Smooth muscle cell (in vitro differentiated cells): ENCODE measurements around the gene ACSF3. TPM values are rescaled to one million over a fixed set of nuclear protein-coding genes. Genes with fewer than 3 reads are reported as not detected.
"Not testable (repeated sequence)": the region's sequence is repeated elsewhere in the genome, so short reads cannot be mapped to it uniquely, and the experiment has no call there.

Experiments used
- DNase-seq: peaks from one replicate; lab custom pipeline; 2025; ENCODE audit not compliant: unreplicated experiment; lab: John Stamatoyannopoulos, UW
- H2AFZ ChIP-seq: fragments of 200-600 bp; sonication (generic); 2 replicates; pipeline ENCODE4 v1.6.0; 2016; ENCODE audit warnings: antibody characterized with exemption, low read depth, mild to moderate bottlenecking
- H3F3A ChIP-seq: fragments of 200-600 bp; sonication (generic); 2 replicates; pipeline ENCODE4 v1.6.0; 2017; ENCODE audit warnings: antibody characterized with exemption, low read depth
- H3K27ac ChIP-seq: fragments of 200-600 bp; sonication (generic); 2 replicates; pipeline ENCODE4 v1.5.1; 2016; ENCODE audit warnings: low read depth, mild to moderate bottlenecking
- H3K27me3 ChIP-seq: fragments of 200-600 bp; sonication (generic); 2 replicates; pipeline ENCODE4 v1.6.1; 2016; ENCODE audit warnings: low read depth, mild to moderate bottlenecking
- H3K36me3 ChIP-seq: fragments of 200-600 bp; sonication (generic); 2 replicates; pipeline ENCODE4 v1.5.1; 2016; ENCODE audit warnings: low read depth
- H3K4me1 ChIP-seq: fragments of 200-600 bp; sonication (generic); 2 replicates; pipeline ENCODE4 v1.5.1; 2016; ENCODE audit warnings: low read depth
- H3K4me2 ChIP-seq: fragments of 200-600 bp; sonication (generic); 2 replicates; pipeline ENCODE4 v1.6.0; 2016; ENCODE audit warnings: mild to moderate bottlenecking
- H3K4me3 ChIP-seq: fragments of 200-600 bp; sonication (generic); 2 replicates; pipeline ENCODE4 v1.5.1; 2016; ENCODE audit warnings: mild to moderate bottlenecking
- H3K79me2 ChIP-seq: fragments of 200-600 bp; sonication (generic); 2 replicates; pipeline ENCODE4 v1.6.0; 2016; ENCODE audit warnings: low read depth, mild to moderate bottlenecking
- H3K9ac ChIP-seq: fragments of 200-600 bp; sonication (generic); 2 replicates; pipeline ENCODE4 v1.6.0; 2016; ENCODE audit warnings: low read depth
- H3K9me3 ChIP-seq: fragments of 200-600 bp; sonication (generic); replicated peaks from 2 replicates; pipeline ENCODE4 v1.5.1; 2016; ENCODE audit warnings: low read depth
- H4K20me1 ChIP-seq: fragments of 200-600 bp; sonication (generic); 2 replicates; pipeline ENCODE4 v1.6.0; 2016; ENCODE audit warnings: low read depth
- CTCF ChIP-seq: fragments of 200-600 bp; sonication (generic); IDR thresholded peaks from 2 replicates; pipeline ENCODE4 v1.5.1; 2017; ENCODE audit warnings: borderline replicate concordance, mild to moderate bottlenecking, antibody characterized with exemption; ENCODE audit not compliant: insufficient read depth, poor library complexity, severe bottlenecking
- WGBS: methylation state at CpG from one replicate; pipeline ENCODE4 v1.1.7; 2016; ENCODE audit warnings: low lambda C conversion rate; 5-methylcytosine and 5-hydroxymethylcytosine counted together
- polyA plus RNA-seq: library from polyadenylated mRNA; unstranded; fragments of >200 nt; fragmentation: Nextera tagmentation; extraction: Ambion mirVana; gene quantifications from 2 replicates; pipeline ENCODE4 v1.2.1, GENCODE V29; 2016
- total RNA-seq: library from RNA; depleted of rRNA; stranded (reverse); fragments of >200 nt; gene quantifications from 2 replicates; pipeline ENCODE4 v1.2.3, GENCODE V29; 2014

Gene ACSF3
- total and polyA plus RNA-seq, 2 experiments from 2014 or later, result 13.6 to 15.1 TPM

DNA sequence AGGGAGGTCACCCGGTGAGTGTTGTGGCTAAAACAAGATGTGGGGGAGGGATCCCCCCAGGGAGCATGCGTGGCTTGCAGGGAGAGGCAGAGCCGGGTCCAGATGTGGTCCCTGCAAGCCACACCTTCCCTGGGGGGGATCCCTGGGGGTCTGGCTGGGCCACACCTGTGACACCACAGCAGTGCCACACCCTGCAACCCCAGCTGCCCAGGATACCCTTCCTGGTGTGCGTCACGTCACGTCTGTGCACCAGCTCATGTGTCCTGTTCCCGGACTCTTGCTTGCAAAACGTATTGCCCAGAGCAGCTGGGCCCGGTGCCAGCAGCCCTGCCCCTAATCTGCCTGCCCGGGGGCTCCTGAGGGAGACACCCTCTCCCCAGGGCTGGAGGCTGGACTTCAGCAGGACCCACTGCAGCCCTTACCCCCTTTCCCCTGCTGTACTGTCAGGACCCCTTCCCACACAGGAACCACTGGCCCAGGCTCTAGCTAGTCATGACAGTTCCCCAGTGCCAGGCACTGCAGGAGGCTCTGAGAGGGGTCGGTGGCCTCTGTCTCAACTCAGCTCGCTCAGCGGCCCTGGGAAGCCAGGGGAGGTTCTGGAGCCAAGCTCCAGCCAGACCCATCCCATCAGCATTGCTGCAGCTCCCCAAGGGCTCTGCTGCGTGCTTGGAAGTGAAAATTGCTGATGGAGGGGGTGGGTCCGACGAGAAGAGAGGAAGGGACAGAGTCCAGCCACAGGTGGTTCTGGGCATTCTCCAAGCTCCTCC, 25.8 kb upstream of the ACSF3 start:
- Histone ChIP-seq H3K4me2 (no peak overlapping the region), H3K27me3 (no peaks in the 10 kb centered on the region), H4K20me1 (no peaks in the 10 kb centered on the region), H3K9me3 (no peaks in the 10 kb centered on the region), H3F3A (no peaks in the 10 kb centered on the region), H3K4me1 (peaks cover 6% of the 10 kb centered on the region), H3K36me3 (no peaks in the 10 kb centered on the region), H3K9ac (no peak overlapping the region), H3K4me3 (no peak overlapping the region), H2AFZ (no peak overlapping the region), H3K79me2 (no peaks in the 10 kb centered on the region), H3K27ac (no peak overlapping the region)
- 79% methylated on average over 16 of the region's 16 CpGs for WGBS
- DNase-seq, result no peak
- TF ChIP-seq CTCF, result no peak

- 76% methylated on average over 4 of the region's 4 CpGs for WGBS
- not testable (repeated sequence) for H2AFZ ChIP-seq, H3K36me3 ChIP-seq, H3K79me2 ChIP-seq, H3K9ac ChIP-seq, H3K27ac ChIP-seq, DNase-seq, H3K4me1 ChIP-seq, H3K4me2 ChIP-seq, H3K4me3 ChIP-seq, H4K20me1 ChIP-seq, H3K9me3 ChIP-seq, H3K27me3 ChIP-seq, H3F3A ChIP-seq
These were observed 24.6 kb upstream of the ACSF3 start for GRCh38 chr16:89068814-89069616.

DNA sequence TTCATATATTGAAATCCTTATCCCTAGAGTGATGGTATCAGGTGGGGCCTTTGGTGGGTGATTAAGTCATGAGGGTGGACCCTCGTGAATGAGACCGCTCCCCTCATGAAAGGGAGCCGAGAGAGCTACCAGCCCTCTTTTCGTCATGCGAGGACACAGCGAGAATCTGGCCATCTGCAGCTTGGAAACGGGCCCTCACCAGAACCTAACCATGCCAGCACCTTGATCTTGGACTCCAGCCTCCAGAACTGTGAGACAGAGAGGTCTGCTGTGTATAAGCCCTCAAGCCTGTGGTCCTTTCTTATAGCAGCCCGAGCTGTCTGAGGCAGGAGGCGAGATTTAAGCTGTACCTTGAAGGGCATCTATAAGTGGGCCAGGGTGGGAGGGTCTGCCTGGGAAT, 23.7 kb upstream of the ACSF3 start:
- Histone ChIP-seq H3F3A (peaks cover 2% of the 10 kb centered on the region), H3K4me3 (no peak overlapping the region), H4K20me1 (no peaks in the 10 kb centered on the region), H3K4me2 (no peak overlapping the region), H2AFZ (no peak overlapping the region), H3K9ac (no peak overlapping the region), H3K36me3 (no peaks in the 10 kb centered on the region), H3K4me1 (peaks cover 6% of the 10 kb centered on the region), H3K27me3 (no peaks in the 10 kb centered on the region), H3K27ac (no peak overlapping the region), H3K9me3 (no peaks in the 10 kb centered on the region), H3K79me2 (no peaks in the 10 kb centered on the region)
- no peak for TF ChIP-seq CTCF
- no peak for DNase-seq
- WGBS, result 89% methylated on average over 9 of the region's 9 CpGs

DNA sequence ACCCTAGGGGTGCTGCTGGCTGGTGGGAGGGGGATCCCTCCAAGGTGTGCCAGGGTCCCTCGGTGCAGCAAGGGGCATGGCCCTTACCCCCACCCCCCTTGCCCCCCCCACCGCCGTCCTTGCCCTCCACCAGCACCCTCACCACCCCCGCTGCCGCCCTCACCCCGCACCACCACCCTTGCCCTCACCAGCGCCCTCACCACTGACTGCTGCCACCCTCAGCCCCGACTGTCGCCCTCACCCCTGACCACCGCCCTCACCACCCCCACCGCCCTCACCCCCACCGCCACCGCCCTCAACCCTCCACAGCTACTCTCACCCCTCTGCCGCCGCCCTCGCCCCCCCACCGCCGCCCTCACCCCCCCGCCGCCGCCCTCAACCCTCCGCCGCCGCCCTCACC, 23.1 kb upstream of the ACSF3 start:
- H3K9ac ChIP-seq, result no peak overlapping the region
- DNase-seq, result no peak
- H3F3A ChIP-seq, result peaks cover 5% of the 10 kb centered on the region
- no peak for TF ChIP-seq CTCF
- no peaks in the 10 kb centered on the region for H3K79me2 ChIP-seq
- no peaks in the 10 kb centered on the region for H3K36me3 ChIP-seq
- H3K4me3 ChIP-seq, result no peak overlapping the region
- H3K4me1 ChIP-seq, result peaks cover 6% of the 10 kb centered on the region
- no peak overlapping the region for H2AFZ ChIP-seq
- no peak overlapping the region for H3K4me2 ChIP-seq
- H4K20me1 ChIP-seq, result no peaks in the 10 kb centered on the region
- no peaks in the 10 kb centered on the region for H3K9me3 ChIP-seq
- no peak overlapping the region for H3K27ac ChIP-seq
- WGBS, result no CpG with 5 or more reads among the region's 24 CpGs
- H3K27me3 ChIP-seq, result no peaks in the 10 kb centered on the region
